Lower leg skin (tissue), 4 donors: ENCODE results near the gene CARD10. TPM values are rescaled to one million over a fixed set of nuclear protein-coding genes. Genes with fewer than 3 reads are reported as not detected.

Experiments
- DNase-seq, 2 donors: peaks; one replicate each; pipeline ENCODE4 v3.0.0-alpha.2; 2019; ENCODE audit warnings: low spot score in 2 of 2
- H3K4me3 ChIP-seq: fragments of 200-600 bp; sonication (generic); 2 replicates; pipeline ENCODE4 v1.5.1; 2017; ENCODE audit warnings: mild to moderate bottlenecking, low read depth; ENCODE audit not compliant: poor library complexity, severe bottlenecking
- POLR2A ChIP-seq, 2 donors: fragments of 450-650 bp; IDR thresholded peaks; one replicate each; pipeline ENCODE4 v1.6.1; 2016 to 2017; ENCODE audit warnings: antibody characterized with exemption in 2 of 2, mild to moderate bottlenecking in 1 of 2, moderate library complexity in 1 of 2
- WGBS, 2 donors: methylation state at CpG; one replicate each; pipeline ENCODE4 v1.1.5; 2018; 5-methylcytosine and 5-hydroxymethylcytosine counted together
- intact Hi-C: fragments of 100-400 bp; cut with DNase I; formaldehyde crosslinking; loops from one replicate; pipeline ENCODE4 v1.15.0; 2023; ENCODE audit warnings: low total_unique reads
- total RNA-seq, 4 donors: library from RNA; depleted of rRNA; stranded (reverse); fragments of >200 nt; gene quantifications; one replicate each; pipeline ENCODE4 v1.1.0, GENCODE V29; 2016
- TF ChIP-seq, protein P1 (sequence below), 3 donors: fragments of 450-650 bp; IDR thresholded peaks; one replicate each; pipeline ENCODE4 v1.5.1; 2016; ENCODE audit warnings: antibody characterized with exemption in 3 of 3, mild to moderate bottlenecking in 3 of 3, moderate library complexity in 2 of 3

CARD10 gene
- total RNA-seq, 4 donors from 2014 or later = 13.2 to 22.5 (median 18.6) TPM

- no peak for TF ChIP-seq POLR2A (IDR thresholded peaks at IDR 0.05)
- TF ChIP-seq, protein P1, sequence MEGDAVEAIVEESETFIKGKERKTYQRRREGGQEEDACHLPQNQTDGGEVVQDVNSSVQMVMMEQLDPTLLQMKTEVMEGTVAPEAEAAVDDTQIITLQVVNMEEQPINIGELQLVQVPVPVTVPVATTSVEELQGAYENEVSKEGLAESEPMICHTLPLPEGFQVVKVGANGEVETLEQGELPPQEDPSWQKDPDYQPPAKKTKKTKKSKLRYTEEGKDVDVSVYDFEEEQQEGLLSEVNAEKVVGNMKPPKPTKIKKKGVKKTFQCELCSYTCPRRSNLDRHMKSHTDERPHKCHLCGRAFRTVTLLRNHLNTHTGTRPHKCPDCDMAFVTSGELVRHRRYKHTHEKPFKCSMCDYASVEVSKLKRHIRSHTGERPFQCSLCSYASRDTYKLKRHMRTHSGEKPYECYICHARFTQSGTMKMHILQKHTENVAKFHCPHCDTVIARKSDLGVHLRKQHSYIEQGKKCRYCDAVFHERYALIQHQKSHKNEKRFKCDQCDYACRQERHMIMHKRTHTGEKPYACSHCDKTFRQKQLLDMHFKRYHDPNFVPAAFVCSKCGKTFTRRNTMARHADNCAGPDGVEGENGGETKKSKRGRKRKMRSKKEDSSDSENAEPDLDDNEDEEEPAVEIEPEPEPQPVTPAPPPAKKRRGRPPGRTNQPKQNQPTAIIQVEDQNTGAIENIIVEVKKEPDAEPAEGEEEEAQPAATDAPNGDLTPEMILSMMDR (IDR thresholded peaks at IDR 0.05) = no peak
- 65 to 76% methylated on average over 14 to 20 of the region's 24 CpGs for WGBS, 2 donors
- intact Hi-C loops = no loop called here
- no peak overlapping the region for H3K4me3 ChIP-seq
- DNase-seq = no peak
Observed at GRCh38 chr22:37492428-37493344, 26.5 kb downstream of the CARD10 start.

- TF ChIP-seq POLR2A (IDR thresholded peaks at IDR 0.05) = no peak
- TF ChIP-seq, protein P1 (IDR thresholded peaks at IDR 0.05) = no peak
- intact Hi-C loops = no loop called here
- no peak overlapping the region for H3K4me3 ChIP-seq
- DNase-seq = no peak
- WGBS, 2 donors = 76 to 87% methylated on average over 18 to 19 of the region's 22 CpGs
Observed at GRCh38 chr22:37491559-37492427, 27.4 kb downstream of the CARD10 start.

GRCh38 chr22:37491106-37491505 lies 28.1 kb downstream of the CARD10 start:
- WGBS, 2 donors = 83 to 85% methylated on average over 15 to 16 of the region's 16 CpGs

DNA sequence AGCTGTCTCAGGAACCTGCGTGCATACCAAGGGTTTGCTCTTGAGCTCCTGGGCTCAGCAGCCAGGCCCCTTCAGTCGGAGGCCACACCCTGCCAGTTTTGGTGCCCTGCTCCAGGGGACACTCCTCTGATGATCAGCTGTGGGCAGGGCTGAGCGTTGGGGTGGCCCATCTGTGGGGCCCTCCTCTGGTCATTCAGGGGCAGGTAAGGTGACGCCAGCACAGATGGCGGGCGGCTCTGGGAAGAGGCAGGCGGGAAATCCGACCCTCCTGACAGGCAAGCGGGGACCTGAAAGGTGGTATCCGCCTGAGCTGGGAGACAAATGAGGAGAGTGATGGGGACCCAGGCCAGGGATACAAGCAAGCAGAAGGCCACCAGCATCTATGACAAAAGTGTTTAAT lies 29.2 kb downstream of the CARD10 start:
- no peak for DNase-seq
- 90 to 91% methylated on average over 9 to 10 of the region's 10 CpGs for WGBS, 2 donors
- H3K4me3 ChIP-seq = no peak overlapping the region
- intact Hi-C loops = no loop called here
- TF ChIP-seq POLR2A (IDR thresholded peaks at IDR 0.05) = no peak
- TF ChIP-seq, protein P1 (IDR thresholded peaks at IDR 0.05) = no peak

More at GRCh38 chr22:37491106-37491505, 28.1 kb downstream of the CARD10 start:
- DNase-seq = no peak
- TF ChIP-seq, protein P1 (IDR thresholded peaks at IDR 0.05) = no peak
- no peak for TF ChIP-seq POLR2A (IDR thresholded peaks at IDR 0.05)
- no peak overlapping the region for H3K4me3 ChIP-seq
- intact Hi-C loops = no loop called here

GRCh38 chr22:37488337-37489135 lies 30.7 kb downstream of the CARD10 start:
- intact Hi-C loops = no loop called here
- TF ChIP-seq, protein P1 (IDR thresholded peaks at IDR 0.05) = no peak
- TF ChIP-seq POLR2A (IDR thresholded peaks at IDR 0.05) = no peak
- DNase-seq = no peak
- 81 to 92% methylated on average over 10 to 15 of the region's 15 CpGs for WGBS, 2 donors
- H3K4me3 ChIP-seq = no peak overlapping the region
